Gastrocnemius medialis (tissue), 4 donors: Measurements from ENCODE around the gene METTL22.

Source experiments
- CTCF ChIP-seq, 5 experiments: fragments of 450-650 bp in 3 of 5; fragments of 200-600 bp in 2 of 5; sonication (generic) in 2 of 5; IDR thresholded peaks in 4 of 5; conservative IDR thresholded peaks in 1 of 5; 1 replicate in 4 of 5; 2 replicates in 1 of 5; pipeline ENCODE4 v1.5.1; 2016 to 2019; ENCODE audit warnings: antibody characterized with exemption in 5 of 5, mild to moderate bottlenecking in 3 of 5, moderate library complexity in 3 of 5
- POLR2A ChIP-seq, 2 donors: fragments of 450-650 bp; IDR thresholded peaks; one replicate each; pipeline ENCODE4 v1.6.1; 2017; ENCODE audit warnings: antibody characterized with exemption in 2 of 2, mild to moderate bottlenecking in 2 of 2, moderate library complexity in 2 of 2

DNA sequence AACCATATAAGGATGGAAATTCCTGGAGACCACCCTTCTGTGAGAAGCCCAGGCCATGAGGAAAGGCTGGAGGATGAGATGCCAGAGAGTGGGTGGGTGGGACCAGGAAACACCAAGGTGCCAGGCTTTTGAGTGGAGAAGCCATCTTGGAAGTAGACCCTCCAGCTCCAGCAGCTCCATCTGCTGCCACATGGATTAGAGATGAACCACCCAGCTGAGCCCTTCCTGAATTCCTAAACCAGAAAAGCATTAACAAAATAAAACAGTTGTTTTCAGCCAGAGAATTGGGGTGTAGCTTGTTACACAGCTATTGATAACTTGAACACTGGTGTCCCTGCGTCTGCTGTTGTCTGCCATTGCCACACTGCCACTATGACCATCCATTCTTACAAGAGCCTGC is 24.9 kb upstream of the METTL22 start:
- TF ChIP-seq CTCF (IDR thresholded peaks at IDR 0.05 in 4 of 5, conservative IDR thresholded peaks at IDR 0.05 in 1 of 5) (no peak), POLR2A (IDR thresholded peaks at IDR 0.05) (no peak)
